Liver (tissue), 2 donors: ENCODE results near the gene OGFOD3.

Experiments
- CTCF ChIP-seq: fragments of 150-350 bp; IDR thresholded peaks from 2 replicates; pipeline ENCODE4 v1.5.1; 2017; ENCODE audit warnings: improper control_type of control experiment, low read depth, low read length; ENCODE audit not compliant: missing input control
- FOXA1 ChIP-seq: IDR thresholded peaks from 2 replicates; pipeline ENCODE4 v1.6.1; 2016; ENCODE audit warnings: antibody characterized with exemption
- REST ChIP-seq: IDR thresholded peaks from 2 replicates; pipeline ENCODE4 v1.6.1; 2016; ENCODE audit warnings: antibody characterized with exemption, mild to moderate bottlenecking
- ZBTB33 ChIP-seq: IDR thresholded peaks from 2 replicates; pipeline ENCODE4 v1.6.1; 2016; ENCODE audit warnings: antibody characterized with exemption
- donor health status: healthy.

GRCh38 chr17:82372249-82373071 is 45.9 kb downstream of the OGFOD3 start:
- TF ChIP-seq CTCF (no peak), REST (no peak), ZBTB33 (no peak), FOXA1 (no peak)
